Right forelimb (tissue), 1 donor: ENCODE results near the gene GCK.
"Not testable (repeated sequence)": the region's sequence is repeated elsewhere in the genome, so short reads cannot be mapped to it uniquely, and the experiment has no call there.

Source experiments
- DNase-seq: peaks from one replicate; pipeline ENCODE4 v3.0.0-alpha.2; 2018

Gene GCK

DNA sequence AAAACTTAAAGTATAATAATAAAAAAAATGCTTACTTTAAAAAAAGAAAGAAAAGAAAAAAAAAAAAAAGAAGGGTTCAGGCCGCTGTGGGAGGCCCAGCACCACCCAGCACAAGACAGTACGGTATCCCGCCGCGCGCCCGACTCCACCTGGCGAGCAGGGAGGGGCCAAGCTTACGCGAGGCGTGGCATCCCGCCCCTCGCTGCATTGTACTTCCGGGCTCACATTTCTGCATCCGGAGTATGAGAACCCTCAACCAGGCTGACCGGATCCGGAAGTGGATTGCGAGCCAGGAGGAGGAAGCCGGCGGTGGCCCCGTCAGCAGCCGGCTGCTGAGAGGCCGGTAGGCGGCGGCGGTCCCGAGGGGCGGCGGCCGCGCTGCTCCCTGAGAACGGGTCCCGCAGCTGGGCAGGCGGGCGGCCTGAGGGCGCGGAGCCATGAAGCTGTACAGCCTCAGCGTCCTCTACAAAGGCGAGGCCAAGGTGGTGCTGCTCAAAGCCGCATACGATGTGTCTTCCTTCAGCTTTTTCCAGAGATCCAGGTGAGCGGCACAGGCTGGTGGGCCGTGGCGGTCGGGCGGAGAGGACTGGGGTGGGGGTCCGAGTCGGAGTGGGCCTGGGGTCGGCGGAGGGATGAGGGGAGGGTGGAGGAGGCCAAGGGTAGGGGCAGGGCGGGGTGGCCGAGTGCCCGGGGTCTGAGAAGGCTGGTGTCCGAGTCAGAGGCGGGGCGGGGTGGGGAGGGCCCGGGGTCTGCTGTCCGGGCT, 11.6 kb upstream of the GCK start, which contains the start of gene YKT6:
Gene YKT6 (plus strand): TSS at position 280 of the 763 bp plus-strand sequence. CDS start 158 bp downstream, at position 438.
- peak; percentile 92 for DNase-seq

DNA sequence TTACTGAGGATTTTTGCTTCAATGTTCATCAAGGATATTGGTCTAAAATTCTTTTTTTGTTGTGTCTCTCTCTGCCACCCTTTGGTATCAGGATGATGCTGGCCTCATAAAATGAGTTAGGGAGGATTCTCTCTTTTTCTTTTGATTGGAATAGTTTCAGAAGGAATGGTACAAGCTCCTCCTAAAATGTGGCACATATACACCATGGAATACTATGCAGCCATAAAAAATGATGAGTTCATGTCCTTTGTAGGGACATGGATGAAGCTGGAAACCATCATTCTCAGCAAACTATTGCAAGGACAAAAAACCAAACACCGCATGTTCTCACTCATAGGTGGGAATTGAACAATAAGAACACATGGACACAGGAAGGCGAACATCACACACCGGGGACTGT, 10.9 kb upstream of the GCK start:
- not testable (repeated sequence) for DNase-seq

DNA sequence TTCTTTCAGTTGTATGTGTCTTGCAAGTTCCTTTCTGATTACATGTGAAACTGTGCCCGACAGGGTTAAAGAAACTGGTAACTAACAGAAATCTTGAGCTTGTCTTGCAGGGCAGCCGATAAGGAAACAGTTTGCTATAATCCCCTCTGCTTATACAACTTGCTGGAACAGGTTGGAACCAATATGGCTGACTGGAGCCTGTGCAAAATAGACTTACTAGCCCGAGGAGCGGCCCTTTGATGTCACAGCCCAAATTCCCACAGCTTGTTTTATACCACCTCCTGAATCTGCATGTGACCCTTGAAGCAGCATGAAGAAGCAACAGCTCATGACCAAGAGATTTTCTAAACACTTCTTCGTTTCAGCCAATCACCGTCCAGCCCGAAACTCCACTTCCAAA, 8.2 kb upstream of the GCK start:
- DNase-seq, result no peak

DNA sequence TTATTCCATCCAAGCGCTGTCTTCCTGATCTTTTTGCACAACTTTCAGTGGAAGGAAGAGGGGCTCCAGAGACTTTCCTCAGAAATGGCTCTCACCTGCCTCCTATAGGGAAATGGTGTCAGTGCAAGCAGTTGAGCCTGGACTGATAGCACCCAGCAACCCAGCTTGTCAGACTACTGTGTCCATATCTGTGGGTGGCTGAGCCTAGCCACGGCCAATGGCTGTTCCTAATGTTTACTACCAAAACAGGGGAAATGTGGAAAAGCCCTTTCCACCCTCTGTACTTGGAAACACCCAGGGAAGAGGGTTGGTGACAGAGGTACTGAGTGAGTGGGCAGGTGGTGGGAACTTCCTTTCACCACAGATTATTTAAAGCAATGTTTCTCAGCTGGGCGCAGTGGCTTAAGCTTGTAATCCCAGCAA, 7.2 kb upstream of the GCK start:
- DNase-seq, result no peak

DNA sequence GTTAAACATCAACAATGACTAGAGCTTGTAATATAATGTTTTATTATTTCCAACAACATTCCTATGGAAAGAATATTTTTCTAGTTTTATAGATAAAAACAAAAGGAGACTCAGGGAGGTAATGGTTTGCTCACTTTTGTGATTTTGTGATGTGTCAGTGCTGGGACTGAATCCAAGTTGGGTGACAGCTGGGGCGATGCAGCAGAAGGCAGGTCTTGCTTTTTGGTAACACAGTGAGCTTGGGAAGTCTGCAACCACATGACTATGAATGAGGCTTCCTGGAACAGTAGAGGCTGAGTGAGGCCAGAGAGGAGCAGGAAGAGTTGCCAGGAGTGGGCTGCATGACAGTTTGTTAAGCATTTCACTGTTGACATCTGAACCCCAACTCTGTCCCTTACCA, 6.7 kb upstream of the GCK start:
- no peak for DNase-seq

DNA sequence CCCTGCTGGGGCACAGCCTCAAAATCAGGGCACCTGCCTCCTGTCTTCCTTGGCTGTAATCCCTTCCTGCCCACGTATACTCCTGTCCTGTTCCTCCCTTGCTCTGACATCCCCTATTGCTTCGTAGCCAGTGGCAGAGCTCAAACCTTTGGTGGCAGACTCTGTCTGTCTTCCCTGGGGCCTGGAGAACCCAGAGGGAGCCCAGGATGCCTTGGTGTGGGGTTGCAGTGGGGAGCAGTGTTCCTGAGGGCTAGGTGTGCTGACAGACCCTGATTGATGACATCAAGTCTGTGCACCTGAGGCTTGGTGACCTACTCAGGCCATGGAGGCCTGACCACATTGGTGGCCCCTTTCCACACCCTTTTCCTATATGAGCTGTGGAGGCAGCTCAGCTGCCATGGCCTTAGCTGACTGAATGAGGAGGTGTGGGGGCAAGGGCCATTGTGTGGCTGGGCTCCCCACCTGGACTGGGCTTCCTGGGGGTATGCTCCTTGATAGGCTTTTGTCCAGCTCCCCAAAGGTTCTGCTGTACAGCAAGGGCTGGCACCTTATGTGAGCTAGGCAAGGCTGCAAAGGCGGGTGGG, 5.4 kb upstream of the GCK start:
- no peak for DNase-seq

DNA sequence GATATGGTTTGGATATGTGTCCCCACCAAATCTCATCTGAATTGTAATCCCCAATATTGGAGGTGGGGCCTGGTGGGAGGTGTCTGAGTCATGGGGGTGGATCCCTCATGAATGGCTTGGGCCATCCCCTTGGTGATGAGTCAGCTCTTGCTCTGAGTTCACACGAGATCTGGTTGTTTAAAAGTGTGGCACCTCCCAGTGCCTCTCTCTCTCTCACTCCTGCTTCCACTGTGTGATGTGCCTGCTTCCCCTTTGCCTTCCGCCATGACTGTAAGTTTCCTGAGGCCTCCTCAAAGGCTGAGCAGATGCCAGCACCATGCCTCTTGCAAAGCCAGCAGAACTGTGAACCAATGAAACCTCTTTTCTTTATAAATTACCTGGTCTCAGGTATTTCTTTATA, 4.8 kb upstream of the GCK start:
- no peak for DNase-seq

DNA sequence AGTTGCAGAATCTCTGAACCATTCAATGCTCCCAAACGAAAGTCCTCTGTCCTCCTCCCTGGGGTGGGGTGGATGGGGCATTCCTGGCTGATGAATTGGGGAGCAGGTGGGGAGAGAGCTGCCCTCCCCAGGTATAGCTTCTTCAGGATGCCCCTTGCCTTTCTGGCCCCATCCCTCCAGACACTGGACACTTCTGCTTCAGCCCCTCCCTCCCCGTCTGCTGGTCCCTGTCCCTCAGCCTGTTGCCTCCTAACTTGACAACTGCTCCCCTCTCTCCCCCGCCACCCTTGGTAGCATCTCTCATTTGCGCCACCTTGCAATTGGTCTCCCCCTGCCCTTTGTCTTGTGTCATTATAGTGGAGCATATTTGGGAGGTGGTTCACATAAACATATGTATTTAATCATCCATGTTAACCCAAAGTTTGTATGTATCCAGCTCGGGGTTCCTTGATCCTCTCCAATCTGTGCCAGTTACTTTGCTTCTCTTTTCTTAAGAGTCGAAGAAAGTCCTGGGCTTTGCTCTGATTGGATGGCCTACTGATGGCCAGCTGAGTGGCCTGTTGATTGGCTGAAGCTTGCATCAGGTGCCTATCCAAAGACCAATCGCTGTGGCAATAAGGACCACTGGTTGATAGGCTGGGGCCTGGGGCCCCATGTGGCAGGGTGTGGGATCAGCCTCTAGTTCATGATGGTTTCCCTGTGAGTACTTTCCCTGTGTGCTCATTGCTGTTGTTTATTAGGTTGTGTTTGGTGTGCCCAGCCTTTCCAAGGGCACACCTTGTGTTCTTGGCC, 4.0 kb upstream of the GCK start:
- DNase-seq, result no peak

DNA sequence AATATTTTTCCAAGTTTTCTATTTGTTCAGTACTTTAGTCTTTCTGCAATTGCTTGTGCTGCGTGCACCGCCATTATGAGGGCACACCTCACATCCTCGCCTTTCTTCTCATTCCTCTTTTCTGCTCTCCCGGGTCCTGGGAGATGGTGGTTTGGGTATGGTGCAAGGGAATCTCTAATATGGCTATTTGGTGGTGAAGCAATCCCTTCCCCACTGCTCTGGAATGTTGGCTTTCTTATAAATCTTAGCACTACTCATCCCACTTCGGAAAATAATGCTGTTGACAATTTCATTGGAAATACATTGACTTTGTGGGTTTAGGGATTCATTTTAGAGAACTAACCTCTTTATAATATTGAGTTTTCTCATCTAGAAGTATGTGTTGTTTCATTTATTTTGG, 1.9 kb upstream of the GCK start:
- DNase-seq, result no peak

DNA sequence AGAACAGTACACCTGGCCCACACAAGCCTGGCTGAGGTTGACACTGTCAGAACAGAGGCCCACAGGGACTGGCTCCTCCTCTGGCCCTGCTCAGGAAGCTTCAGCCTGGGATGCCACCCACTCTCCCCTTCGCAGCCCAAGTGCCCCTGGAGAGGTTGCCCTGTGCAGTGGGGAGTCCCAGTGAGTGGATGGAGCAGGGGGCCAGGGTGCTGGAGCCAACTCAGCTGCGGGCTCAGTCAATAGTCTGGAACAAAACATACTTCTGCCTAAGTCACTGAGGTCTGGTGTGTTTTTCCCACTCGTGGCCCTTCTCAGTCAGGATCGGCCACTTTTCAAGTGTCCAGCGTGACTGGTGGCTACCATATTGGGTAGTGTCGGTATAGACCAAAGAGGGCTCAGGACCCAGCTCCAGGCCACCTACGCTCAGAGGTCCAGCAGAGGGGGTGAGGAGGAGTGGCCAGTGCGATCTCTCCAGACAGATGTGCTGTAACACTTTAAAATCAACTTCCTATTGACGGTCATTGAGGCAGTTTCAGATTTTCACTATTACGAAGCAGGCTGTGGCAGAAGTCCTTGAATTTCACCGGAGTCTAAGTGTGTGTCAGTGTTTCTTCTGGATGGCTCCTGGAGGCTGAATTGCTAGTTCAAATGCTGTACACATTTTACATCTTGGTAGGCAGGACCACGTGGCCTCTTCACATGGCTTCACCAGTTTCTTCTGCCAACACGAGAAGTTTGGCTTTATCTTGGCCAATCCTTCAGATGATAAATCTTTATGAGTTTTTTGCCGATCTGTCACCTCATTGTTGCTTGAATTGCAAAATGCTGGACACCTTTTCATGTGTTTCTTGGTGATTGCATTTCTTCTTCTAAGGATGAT, 994 bp upstream of the GCK start:
- no peak for DNase-seq

DNA sequence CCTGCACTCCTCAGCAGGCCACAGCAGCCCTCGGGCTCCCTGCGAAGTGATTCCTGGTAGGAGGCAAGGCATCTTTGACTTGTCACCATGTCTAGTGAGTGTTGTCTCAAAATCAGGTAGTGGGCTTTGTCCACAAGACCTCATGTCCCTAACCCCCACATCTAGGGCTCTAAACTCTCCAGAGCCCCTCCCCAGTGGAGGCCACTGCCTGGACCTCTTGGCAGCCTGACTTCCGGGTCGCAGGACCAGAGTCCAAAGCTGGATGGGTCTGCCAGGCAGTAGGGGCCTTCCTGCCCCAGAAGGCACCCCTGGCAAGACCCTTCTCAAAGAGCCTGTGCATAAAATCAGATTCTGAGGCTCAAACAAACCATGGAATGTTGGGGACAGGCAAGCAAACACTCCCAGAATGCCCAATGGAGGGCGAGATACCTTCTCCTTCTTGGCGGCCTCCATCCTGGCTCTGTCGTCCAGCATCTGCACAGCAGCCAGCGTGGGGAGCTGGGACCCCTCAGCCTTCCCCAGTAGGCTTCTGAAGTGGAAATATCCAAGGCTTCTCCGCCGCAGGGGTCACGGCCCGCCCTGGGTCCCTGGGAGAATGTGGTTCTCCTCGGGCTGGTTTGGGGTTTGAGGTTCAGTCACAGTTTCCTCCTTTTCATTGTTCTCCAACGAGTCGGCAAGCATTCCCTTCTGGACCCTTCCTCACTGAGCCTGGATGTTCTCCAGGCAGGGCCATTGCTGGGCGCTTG, 586 bp downstream of the GCK start:
- no peak for DNase-seq

DNA sequence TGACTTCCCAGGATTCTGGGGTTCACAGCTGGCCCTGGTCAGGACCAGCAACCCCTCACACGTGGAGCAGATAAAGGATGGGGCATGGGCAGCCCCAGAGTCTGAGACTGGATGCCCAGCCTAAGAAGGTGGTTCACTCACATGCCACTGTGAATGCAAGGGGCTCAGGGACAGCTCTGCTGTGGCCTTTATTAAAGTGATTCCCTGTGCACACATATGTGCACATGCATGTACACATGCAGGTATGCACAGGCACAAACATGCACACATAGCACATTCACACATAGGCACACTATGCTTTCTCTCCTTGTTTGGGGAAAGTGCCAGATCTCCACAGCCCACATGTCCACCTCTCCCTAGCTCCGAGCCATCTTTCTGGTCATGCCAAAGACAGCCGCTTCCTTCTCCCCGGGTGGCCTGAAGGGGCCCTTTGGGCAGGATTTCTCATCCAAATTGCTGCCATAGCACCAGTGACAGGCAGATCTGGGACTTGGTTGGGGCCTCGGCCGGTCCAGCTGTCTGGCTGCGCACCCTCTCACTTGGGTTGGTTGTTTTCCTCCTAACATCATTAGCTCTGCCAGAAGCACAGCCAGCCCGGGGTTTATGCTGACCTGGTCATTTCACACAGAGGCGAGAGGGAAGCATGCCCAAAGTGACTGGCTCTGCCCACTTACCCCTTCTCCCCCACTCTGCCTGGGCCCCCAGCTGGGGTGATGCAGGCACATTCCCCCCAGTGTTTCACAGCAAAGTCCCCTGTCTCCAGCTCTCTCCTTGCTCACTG, 1.4 kb downstream of the GCK start:
- DNase-seq, result no peak

DNA sequence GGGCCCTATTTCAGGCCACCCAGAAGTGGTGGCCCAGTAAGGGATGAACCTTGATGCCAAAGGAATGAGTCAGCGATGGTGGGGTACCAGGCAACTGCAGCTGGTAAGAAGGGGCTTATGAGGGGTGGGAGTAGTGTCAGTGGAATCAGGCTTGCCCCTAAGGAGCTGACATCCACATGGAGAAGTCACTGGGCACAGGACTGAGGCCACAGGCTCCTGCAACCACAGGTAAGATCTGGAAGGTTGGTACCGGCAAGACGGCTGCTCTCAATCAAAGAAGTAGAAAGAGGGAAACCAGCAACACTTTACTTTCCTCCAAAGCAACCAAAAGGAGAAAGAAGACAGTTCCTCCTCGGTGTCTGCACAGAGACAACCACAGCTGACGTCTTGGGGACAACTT, 2.5 kb downstream of the GCK start:
- no peak for DNase-seq

DNA sequence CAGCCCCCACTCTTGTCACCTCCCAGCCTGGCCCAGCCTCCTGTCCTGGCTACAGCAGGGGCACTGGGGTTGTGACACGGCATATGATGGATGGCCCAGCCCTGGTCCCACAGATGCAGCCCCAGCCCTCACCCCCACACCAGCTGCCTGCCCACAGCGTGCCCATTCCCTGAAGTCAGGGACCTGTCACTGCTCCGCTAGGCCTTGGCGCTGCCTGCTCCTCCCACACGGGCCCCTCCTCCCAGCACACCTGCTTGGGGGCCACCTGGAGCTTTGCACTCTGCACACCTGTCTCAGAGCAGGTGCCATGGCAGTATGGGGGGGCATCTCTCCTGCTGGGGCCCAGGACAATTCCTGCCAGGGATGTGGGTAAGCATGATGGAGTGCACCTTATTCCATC, 3.5 kb downstream of the GCK start:
- DNase-seq, result no peak

DNA sequence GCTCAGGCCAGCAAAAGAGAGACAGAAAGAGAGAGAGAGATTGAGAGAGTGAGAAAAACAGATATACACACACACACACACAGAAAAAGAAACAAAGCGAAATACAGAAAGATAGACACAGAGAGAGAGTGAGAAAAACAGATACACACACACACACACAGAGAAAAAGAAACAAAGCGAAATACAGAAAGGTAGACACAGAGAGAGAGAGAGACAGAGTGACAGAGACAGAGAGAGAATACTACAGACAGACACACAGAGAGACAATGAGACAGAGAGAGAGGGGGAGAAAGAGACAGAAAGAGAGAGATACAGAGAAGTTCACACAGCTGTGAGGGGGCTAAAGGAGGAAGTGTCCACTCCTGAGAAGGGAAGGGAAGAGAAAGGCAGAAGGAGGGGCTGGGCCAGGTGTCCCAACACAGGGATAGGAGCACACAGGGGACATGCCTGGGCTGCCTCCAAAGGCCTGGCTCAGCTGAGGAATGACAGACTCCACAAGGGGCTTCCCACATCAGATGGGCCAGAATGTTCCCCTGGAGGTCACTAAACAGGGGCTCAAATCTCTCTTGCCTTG, 4.3 kb downstream of the GCK start:
- no peak for DNase-seq

DNA sequence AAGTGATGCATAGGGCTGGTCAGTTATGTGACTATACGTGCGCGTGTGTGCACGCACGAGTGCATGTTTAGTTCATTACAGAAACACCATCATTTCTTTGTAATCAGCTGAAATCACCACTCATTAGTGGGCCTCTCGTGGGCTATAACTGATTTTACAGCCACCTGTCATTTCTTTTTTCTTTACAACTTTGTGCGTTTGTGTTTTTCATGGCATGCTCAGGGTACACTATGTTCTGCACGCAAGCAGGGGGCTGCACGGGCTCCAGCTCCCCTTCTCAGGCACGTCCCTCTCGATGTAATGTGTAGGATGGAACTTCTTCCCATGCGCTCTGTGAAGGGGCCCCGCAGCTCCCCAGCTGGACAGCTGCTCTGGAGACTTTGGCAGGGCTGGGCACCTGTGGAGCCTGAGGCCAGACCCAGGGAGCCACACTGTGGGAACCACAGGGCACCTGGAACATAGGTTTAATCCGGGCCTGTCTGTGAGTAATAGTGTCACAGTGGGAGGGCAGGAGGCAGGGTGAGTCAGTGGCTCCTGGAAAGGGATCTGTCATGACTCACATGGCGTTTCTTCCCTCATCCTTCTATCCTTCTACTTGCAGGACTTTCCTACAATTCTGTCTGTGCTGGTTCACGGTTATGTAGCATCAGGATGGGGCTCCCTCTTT, 4.9 kb downstream of the GCK start:
- DNase-seq, result peak; percentile 62

DNA sequence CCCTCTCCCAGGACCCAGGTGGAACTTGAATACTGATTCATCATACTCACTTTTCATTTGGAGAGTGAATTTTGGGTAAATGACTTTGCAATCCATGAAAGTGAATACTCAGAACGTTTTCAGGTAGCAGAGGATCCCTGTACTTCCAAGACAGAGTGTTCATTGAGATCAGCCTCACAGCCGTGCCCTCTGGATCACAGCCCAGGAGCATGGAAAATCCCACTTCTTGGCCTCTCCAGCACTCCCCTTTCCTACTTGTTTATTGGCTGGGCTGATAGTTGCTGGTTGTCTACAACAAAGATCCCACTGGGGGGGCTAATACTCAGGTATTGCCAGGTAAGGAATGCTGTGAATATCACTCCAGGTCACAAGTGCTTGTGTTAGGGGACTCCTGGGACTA, 5.9 kb downstream of the GCK start:
- DNase-seq, result no peak

DNA sequence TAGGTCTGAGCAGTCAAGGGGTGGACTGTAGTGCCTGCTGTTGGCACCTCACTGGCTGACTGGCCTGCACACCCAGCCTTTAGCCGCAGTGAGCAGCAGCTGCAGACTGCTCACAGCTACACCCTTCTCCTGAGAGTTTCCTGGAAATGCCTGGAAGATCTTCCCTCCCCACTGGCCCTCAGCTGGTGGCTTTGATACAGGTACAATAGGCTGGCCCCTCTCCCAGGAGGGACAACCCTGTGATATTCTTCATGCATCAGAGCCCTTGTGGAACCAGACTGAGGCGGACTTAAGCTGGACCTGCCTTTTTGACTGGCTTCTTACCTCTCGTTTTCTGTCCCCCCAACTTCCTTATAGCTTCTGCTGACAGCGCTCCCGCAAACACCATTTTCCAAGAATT, 6.4 kb downstream of the GCK start:
- no peak for DNase-seq

DNA sequence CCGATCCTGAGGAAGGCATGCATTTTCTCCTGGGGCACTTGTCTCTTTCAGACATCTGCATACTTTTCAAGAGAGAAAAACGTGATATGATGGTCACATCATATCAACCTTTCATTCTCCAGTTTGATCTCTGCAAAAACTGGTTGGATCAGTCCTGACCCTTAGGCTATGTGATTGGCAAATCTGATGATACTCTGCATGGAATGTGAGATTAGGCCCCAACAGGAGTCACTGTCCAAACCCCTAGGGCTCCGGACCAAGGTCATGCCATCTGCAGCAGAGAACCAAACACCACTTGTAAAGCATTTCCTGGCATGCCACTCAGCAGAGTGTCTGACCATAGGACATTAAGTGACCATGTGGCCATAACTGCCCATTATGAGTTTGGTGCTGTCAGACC, 8.6 kb downstream of the GCK start:
- DNase-seq, result no peak

DNA sequence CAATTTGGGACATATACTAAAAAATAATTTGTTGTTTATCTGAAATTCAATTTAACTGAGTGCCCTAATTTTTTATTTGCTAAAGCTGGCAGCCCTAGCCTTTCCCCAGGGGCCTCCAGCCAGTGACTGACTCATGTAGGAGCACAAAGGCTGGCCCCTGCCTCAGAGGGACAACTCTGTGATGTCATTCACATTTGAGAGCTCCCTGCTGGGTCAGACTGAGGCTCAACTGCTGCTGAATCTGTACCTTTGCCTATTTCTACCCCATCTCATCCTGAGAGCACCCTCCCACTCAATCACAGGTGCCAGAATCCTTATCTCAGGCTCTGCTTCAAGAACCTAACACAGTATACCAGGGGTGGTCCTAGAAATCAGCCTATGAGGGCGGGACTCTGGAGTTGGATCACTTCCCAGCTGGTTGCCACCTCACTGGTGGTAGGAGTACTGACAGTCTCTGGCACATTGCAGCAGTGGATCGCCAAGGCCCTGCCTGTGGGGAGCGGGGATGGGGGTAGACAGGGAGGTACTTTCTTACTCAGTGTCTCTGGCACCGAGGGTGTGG, 11.6 kb downstream of the GCK start:
- no peak for DNase-seq
